NOMO-1 treated with dmso at 0.1 percent for 144 hours (cell line): Measurements from ENCODE around the gene CILP.
A peak's percentile ranks its signal among the peaks of the same experiment; 100 is the strongest.
"Not testable (repeated sequence)": the region's sequence is repeated elsewhere in the genome, so short reads cannot be mapped to it uniquely, and the experiment has no call there.

Experiments
- DNase-seq: peaks from one replicate; lab custom pipeline; 2025; ENCODE audit not compliant: unreplicated experiment; lab: John Stamatoyannopoulos, UW

CILP gene

GRCh38 chr15:65210770-65211481, at the start of gene CILP:
CILP (minus strand) TSS chr15:65211473; CDS start chr15:65209755, 1,718 bp downstream.
- DNase-seq = no peak

GRCh38 chr15:65260968-65261367, 49.7 kb upstream of the CILP start:
- DNase-seq = no peak

DNA sequence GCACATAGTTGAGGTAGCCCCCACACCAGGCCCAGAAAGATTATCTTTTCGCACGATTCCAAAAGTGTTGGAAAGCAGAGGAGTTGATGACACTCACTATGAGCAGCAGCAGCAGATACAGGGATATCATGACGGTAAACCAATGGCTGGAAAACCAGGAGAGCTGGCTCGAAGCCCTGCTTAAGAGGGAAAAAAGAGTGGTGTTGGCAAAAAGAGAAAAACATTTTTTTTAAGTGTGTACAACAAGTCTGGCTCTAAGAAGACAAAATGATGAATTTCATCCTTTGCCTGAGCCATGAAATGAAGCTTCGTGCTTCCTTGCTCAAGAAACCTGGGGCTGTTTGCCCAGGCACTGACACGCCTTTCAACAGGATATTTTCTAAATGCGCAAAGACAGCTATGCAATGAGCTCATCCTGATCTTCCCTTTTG, 48.1 kb upstream of the CILP start:
- no peak for DNase-seq

DNA sequence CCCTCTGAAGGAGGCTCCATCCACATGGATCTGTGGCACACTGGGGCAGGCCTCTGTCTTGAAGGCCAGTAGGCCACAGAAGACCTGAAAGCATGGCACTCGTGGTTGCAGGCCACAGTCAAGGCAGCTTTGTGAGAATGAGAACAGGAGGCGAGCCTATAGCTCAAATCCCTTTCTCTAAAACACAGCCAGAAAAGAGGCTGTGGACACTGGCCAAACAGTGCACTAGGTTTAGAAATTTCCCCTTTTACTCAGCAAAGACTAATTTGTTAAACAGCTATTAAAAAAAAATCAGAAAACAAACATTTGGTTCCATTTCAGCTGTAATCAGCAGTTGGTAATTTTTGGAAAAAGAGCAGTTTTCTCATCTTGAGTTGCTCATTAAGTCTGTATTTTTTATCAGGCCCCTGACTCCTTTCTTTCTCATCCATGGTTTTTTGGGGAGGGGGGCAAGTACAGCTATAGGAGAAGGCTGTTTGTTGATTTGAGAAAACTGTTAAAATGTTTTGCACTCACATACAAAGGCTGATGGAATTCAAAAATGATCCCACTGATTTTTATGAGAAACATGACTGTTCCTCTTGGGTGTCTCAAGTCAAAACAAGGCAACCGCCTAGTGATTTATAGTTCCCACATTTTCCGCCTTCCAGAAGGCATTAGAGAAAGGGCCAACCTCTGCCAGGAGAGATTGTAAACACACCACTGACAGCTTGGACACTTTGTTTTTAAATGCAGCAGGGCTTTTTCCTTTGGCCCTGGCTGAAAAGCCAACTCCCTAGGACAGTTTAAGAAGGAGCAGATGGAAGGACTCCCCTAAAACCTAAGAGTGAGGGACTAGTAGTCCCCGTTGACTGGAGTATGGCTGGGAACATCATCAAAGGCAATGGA, 47.3 kb upstream of the CILP start:
- DNase-seq = no peak

- no peak for DNase-seq
Observed at GRCh38 chr15:65255486-65256140, 44.3 kb upstream of the CILP start.

DNA sequence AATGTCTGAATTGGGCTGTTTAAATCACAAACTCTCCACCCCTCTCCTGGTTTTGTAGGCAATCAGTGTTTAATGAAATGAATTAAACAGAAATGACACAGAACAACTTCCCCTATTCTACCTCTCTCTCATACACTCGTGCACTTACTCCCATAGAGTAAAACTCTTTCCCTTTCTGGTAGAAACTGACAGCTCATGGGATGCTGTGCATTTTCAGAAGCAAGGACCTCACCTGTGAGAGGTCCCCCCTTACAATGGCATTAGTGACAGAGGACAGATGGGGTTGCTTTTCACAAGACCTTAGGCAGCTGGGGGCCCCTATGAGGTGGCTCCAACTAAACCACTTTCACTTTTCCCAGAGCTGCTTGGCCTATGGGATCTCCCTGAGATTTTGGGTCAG, 43.5 kb upstream of the CILP start:
- DNase-seq = no peak

DNA sequence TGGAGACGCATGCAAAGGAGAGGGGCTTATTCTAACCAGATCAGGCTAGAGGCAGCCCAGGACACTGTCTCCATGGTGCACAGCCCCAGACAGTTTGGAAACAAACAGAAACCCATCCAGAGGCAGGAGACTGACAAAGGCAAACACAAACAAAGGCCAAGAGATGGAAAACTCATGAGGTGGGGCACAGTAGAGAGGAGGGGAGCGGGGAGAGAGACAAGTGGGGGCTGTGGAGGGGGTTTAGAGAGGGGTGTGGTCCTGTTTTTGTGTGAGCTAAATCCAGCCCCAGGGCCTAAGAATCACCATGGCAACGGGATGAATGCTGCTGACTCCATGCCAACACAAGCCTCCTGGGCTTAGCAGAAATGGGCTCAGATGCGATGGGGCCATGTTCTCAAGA, 43.1 kb upstream of the CILP start:
- no peak for DNase-seq

- DNase-seq = no peak
Observed at GRCh38 chr15:65249641-65250040, 38.4 kb upstream of the CILP start.

DNA sequence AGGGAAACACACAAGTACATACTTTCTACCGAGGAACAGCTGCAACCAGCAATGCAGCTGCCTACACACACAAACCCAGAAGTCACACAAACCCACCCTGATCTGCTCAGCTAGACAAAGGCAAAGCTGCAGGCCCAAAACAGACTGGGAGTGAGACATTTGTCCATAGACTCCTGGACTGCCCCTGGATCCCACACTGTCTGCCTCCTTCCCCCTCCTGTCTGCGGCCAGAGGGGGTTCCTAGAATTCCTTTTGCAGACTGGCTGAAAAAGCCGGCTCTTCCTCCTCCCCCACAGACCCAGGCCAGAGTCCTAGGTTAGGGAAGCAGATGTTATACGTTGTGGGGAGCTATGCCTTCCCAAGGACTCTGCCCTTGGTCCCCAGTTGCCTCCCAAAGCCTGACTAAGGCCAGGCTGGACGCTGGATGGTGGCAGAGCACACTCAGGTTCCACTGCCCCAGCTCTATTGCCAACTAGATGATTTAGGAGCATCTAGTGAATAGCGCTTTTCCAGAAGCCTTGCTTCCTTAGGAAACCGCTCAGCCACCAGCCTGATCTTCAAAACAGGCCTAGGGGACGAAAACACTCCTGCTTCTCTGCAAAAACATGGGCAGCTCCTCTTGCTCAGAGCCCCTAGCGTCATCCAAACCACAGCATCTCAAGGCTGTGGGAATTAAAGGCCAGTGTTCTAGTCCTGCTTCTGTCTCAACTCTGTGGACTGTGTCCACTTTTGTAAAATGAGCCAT, 37.4 kb upstream of the CILP start:
- DNase-seq = no peak

- DNase-seq = no peak
Observed at GRCh38 chr15:65246939-65247338, 35.7 kb upstream of the CILP start.

DNA sequence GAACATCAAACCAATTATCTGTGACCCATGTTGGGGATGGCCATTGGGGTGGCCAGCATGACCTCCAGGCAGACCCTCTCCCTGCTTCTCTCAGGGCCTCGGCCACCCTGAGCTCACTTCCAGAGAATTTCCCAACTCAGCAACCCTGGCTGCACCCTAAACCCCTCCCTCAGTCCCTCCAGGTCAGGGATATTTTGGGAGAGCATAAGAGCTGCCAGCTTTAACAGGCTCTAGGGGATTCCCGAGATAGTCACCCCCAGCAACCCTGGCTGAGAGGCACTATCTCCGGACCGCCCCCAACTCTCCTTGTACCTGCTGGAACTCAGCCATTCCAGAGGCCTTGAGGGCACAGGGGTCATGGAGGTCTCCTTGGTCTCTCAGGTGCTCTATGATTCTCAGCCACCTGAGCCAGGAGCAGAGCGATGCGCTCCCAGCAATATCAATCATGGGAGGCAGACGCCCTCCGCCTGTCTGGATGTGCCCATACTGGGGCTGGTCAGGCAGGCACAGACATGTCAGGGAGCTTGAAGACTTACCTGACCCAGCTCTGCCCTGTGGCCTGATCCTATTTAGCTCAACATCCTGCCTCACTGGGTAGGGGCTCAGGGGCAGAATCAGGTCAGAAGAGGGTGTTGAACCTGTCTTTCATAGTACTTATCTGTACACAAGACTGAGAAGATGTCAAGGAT, 34.9 kb upstream of the CILP start:
- no peak for DNase-seq

DNA sequence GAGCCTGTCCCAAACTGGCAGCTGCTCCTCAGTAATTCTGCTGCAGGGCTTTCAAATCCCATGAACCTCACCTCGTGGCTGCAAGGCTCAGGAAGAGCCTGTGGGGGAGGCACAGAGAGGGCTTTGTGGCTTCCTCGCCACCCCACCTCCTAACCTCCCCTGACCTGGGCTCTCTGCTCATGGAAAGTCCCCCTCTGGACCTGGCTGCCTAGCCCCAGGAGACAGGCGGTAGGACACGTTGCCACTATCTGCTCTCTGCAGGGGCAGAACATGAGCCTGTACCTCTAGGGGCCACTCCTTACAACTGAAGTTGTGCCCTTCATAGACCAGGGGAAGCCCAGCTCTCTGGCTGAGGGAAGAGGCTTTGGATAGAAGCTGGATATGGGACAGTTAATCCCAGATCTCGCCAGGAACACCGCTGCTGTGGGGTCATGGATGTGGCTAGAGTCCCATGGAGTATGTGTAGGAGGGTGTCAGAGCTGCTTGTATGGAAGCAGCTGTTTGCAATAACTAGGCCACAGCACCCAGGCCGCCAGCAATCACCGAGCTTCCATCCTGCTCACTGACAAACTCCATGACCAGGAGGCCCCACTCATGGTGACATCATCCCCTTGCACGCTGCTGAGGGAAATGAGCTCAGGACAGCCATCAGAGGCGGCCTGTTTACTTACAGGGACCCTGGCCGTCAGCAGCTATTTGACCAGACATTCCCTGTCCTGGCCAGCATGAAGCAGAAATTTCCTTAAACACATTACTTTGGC, 34.0 kb upstream of the CILP start:
- no peak for DNase-seq

DNA sequence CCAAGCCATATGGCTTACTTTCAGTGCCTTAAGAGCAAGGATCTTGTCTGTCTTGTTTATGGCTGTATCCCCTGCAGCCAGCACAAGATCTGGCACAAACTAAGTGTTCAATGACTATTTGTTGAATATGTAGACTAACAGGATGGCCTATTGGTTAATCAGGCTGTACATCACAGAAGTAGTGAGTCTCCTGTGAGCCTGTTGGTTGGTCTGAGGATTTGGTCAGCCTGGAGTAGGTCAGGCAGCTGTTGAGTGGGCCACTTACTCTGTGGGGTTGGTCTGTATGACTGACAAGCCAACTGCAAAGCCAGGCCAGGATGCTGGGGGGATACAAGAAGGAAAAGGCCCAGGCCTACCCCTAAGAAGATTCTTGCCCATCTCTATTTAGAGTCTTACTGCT, 33.4 kb upstream of the CILP start:
- DNase-seq = no peak

DNA sequence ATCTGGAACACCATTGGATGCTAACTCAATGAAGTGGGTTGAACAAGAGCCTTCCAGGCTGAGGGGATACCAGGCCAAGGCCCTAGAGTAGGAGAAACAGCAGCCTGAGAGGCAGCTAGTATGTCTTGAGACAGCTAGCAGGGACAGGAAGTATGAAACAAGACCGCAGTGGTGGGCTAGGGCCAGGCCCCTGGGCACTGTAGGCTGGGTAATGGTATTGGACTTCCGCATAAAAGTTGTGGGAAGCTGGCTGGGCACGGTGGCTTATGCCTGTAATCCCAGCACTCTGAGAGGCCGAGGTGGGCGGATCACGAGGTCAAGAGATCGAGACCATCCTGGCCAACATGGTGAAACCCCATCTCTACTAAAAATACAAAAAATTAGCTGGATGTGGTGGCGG, 25.2 kb upstream of the CILP start:
- DNase-seq = not testable (repeated sequence)

- no peak for DNase-seq
Observed at GRCh38 chr15:65233696-65234095, 22.4 kb upstream of the CILP start.

DNA sequence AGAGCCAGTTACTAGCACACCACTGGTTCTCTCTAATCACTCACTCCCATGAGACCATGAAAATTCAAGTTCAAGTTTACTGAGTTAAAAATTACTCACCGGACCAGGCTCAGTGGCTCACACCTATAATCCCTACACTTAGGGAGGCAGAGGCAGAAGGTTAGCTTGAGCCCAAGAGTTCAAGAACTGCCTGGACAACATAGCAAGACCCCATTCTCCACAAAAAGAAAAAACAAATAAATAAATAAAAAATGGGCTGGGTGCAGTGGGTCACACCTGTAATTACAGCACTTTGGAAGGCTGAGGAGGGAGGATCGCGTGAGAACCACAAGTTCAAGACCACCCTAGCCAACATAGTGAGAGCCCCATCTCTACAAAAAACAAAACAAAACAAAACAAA, 21.2 kb upstream of the CILP start:
- DNase-seq = no peak

DNA sequence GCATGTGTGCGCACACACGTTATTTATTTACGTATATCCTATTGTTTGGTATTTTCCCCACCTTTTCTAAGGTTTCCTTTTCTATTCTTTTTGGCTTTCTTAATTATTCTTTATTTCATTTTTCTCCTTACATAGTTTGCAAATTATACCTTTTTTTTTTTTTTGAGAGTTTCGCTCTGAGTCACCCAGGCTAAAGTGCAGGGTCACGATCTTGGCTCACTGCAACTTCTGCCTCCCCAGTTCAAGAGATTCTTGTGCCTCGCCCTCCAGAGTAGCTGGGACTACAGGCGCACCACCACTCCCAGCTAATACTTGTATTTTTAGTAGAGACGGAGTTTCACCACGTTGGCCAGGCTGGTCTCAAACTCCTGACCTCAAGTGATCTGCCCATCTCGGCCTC, 20.0 kb upstream of the CILP start:
- no peak for DNase-seq

- DNase-seq = not testable (repeated sequence)
Observed at GRCh38 chr15:65226901-65227300, 15.6 kb upstream of the CILP start.

GRCh38 chr15:65226221-65226620, 14.9 kb upstream of the CILP start:
- no peak for DNase-seq

DNA sequence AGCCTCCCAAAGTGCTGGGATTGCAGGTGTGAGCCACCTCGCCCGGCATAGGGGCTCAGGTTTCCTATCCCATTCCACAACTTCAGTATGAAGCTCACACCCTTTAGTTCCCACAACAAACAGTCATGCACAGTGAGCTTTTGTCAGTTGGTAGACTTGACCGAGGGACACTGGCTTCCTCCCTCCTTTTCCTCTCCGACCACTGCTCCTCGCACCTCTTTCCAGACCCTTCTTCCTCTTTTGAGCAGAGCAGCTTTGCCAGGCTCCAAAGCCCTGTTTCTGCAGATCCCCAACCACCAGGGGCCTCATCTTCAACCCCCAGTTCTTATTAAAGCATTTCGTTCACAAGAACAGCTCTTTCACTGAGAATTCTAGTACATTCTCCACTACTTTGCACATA, 12.7 kb upstream of the CILP start:
- peak; percentile 23 for DNase-seq
